ENCODE data around the gene ARSJ.

DNA sequence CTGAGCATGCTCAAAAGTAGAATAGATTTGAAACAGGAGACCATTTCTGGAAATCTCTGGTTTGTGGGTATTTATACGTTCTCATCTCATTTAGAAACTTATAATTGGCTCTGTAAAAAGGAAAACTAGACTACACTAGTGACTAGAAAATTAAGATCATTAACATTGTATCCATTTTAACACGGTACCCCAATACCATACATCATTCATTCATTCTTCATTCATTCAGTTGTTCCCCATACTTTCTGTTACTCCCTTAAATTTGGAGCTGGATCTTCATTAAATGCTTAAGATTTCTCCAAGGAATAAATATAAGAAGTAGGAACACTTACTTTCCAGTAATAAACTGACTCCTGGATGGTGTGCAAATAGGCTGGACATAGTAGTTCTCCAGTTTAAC is 1.3 kb downstream of the ARSJ start:
- TF ChIP-seq POLR2AphosphoS5 (IDR thresholded peaks at IDR 0.05; ENCODE audit: borderline replicate concordance, low read depth, low read length) (no peak), EZH2 (IDR thresholded peaks at IDR 0.05) (no peak), FOXP2 (optimal IDR thresholded peaks at IDR 0.05; ENCODE audit: control extremely low read depth, extremely low read length, insufficient read depth) (no peak)

All from SK-N-MC (cell line).